ENCODE data around the gene SLC1A7. TPM values are rescaled to one million over a fixed set of nuclear protein-coding genes. Genes with fewer than 3 reads are reported as not detected.

Gene SLC1A7
- total and polyA plus RNA-seq, 2 experiments from 2014 or later: not detected

DNA sequence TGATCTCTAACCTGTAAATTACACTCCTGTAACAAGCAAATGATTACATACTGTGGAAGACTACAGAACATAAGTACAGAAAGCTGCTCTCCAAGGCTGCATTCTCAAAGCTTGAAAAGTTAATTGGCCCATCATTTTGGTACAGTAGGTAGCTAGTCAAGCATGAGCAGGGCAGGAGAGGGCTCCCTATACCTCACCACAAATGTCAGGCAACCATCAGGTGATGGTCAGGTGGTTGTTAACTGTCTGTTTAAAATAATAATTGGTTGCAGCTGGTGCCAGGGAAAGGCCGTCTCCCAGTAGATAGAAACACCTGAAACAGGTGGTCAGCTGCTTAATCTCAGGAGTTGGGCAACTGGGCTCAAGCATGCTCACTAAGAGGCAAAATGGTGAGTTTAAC is 13.1 kb upstream of the SLC1A7 start:
- Mint-ChIP-seq H3K4me3 (no peak overlapping the region), H3K9me3 (no peaks in the 10 kb centered on the region), H3K36me3 (ENCODE audit: low read depth) (no peaks in the 10 kb centered on the region), H3K27ac (no peak overlapping the region), H3K4me1 (peaks cover 2% of the 10 kb centered on the region; the same call in 1 of the 3 replicates), H3K27me3 (ENCODE audit: insufficient read depth, low read depth, poor library complexity) (no peaks in the 10 kb centered on the region)
- ATAC-seq (no peak), DNase-seq (ENCODE audit: low spot score) (no peak)
- H3K4me2 ChIP-seq: no peak overlapping the region
- H4K20me1 ChIP-seq (replicated peaks; ENCODE audit: insufficient read depth): no peaks in the 10 kb centered on the region
- H3K9me2 ChIP-seq (ENCODE audit: insufficient read depth): no peaks in the 10 kb centered on the region
- H2AFZ ChIP-seq: peak overlapping the region; percentile 80
- H3F3A ChIP-seq (replicated peaks; ENCODE audit: low read depth): no peaks in the 10 kb centered on the region
- TF ChIP-seq CREB1 (CRISPR knock-in tag; IDR thresholded peaks at IDR 0.05; ENCODE audit: low read depth) (no peak), CTCF (conservative IDR thresholded peaks at IDR 0.05; ENCODE audit: low read depth in 2 of 2) (no peak), STAT1 (IDR thresholded peaks at IDR 0.05; ENCODE audit: unreplicated experiment) (no peak), ZNF462 (CRISPR knock-in tag; IDR thresholded peaks at IDR 0.05) (no peak)
- H3K4me3 ChIP-seq: no peak overlapping the region
- no peaks in the 10 kb centered on the region for H3K27me3 ChIP-seq (ENCODE audit: insufficient read depth)
- H3K79me2 ChIP-seq (replicated peaks; ENCODE audit: insufficient read depth): no peaks in the 10 kb centered on the region
- H3K4me1 ChIP-seq (ENCODE audit: insufficient read depth): no peaks in the 10 kb centered on the region
- H3K36me3 ChIP-seq (ENCODE audit: insufficient read depth): no peaks in the 10 kb centered on the region
- no peak overlapping the region for H3K27ac ChIP-seq (ENCODE audit: low read depth)
